HepG2 (cell line): ENCODE measurements around the gene NDST1. TPM values are rescaled to one million over a fixed set of nuclear protein-coding genes. Genes with fewer than 3 reads are reported as not detected.
A peak's percentile ranks its signal among the peaks of the same experiment; 100 is the strongest.

Source experiments
- ASH2L ChIP-seq: fragments of 300-600, 200-600 bp; sonication (generic); IDR thresholded peaks from 2 replicates; pipeline ENCODE4 v1.7.0; 2017; ENCODE audit warnings: low read depth, mild to moderate bottlenecking, moderate library complexity, mixed read lengths, low read length; ENCODE audit not compliant: insufficient read length
- ATF7 ChIP-seq, 2 experiments: fragments of 450-650 bp in 1 of 2; sonication (generic) in 1 of 2; formaldehyde crosslinking in 1 of 2; IDR thresholded peaks; 2 replicates each; pipeline versions ENCODE4 v1.4.0 to v1.6.1; 2016 to 2020; ENCODE audit warnings: antibody characterized with exemption in 1 of 2, mild to moderate bottlenecking in 1 of 2, missing genetic modification reagents in 1 of 2
- BRD4 ChIP-seq: sonication (generic); formaldehyde crosslinking; IDR thresholded peaks from 2 replicates; pipeline ENCODE4 v1.4.0; 2020; ENCODE audit warnings: missing genetic modification reagents
- HOXA3 ChIP-seq: sonication (generic); formaldehyde crosslinking; IDR thresholded peaks from 2 replicates; pipeline ENCODE4 v1.5.0; 2020; ENCODE audit warnings: missing genetic modification reagents
- MED13 ChIP-seq: sonication (generic); formaldehyde crosslinking; IDR thresholded peaks from 2 replicates; pipeline ENCODE4 v1.5.0; 2020; ENCODE audit warnings: missing genetic modification reagents
- MIER2 ChIP-seq: IDR thresholded peaks from 2 replicates; pipeline ENCODE4 v1.6.1; 2016; ENCODE audit warnings: missing biosample characterization, missing genetic modification reagents
- MTA1 ChIP-seq: sonication (generic); formaldehyde crosslinking; IDR thresholded peaks from 2 replicates; pipeline ENCODE4 v1.4.0; 2020; ENCODE audit warnings: missing genetic modification reagents, mild to moderate bottlenecking, borderline replicate concordance
- NR2F2 ChIP-seq: IDR thresholded peaks from 2 replicates; pipeline ENCODE4 v1.6.1; 2012; ENCODE audit warnings: low read depth, inconsistent platforms, borderline replicate concordance
- PTBP1 ChIP-seq: fragments of 200-400 bp; formaldehyde crosslinking; IDR thresholded peaks from 2 replicates; pipeline ENCODE4 v1.6.1; 2018; ENCODE audit warnings: low read length, low read depth; ENCODE audit not compliant: poor library complexity, severe bottlenecking
- TAF1 ChIP-seq: sonication (generic); formaldehyde crosslinking; IDR thresholded peaks from 2 replicates; pipeline ENCODE4 v1.4.0; 2020; ENCODE audit warnings: missing genetic modification reagents
- TEAD2 ChIP-seq: sonication (generic); formaldehyde crosslinking; IDR thresholded peaks from 2 replicates; pipeline ENCODE4 v1.9.0; 2021; ENCODE audit warnings: missing genetic modification reagents
- ZBTB43 ChIP-seq: sonication (generic); formaldehyde crosslinking; conservative IDR thresholded peaks from 2 replicates; pipeline ENCODE4 v1.4.0; 2020; ENCODE audit warnings: missing genetic modification reagents
- ZKSCAN1 ChIP-seq: fragments of 150-350 bp; IDR thresholded peaks from 2 replicates; pipeline ENCODE4 v1.6.1; 2014; ENCODE audit warnings: low read length
- ZNF496 ChIP-seq: sonication (generic); formaldehyde crosslinking; IDR thresholded peaks from 2 replicates; pipeline ENCODE4 v1.8.1; 2023; ENCODE audit warnings: mild to moderate bottlenecking, moderate library complexity, missing genetic modification reagents; ENCODE audit not compliant: insufficient replicate concordance
- ZNF556 ChIP-seq: sonication (generic); formaldehyde crosslinking; IDR thresholded peaks from 2 replicates; pipeline ENCODE4 v1.4.0; 2020; ENCODE audit warnings: mild to moderate bottlenecking, missing genetic modification reagents, borderline replicate concordance
- ZNF652 ChIP-seq: IDR thresholded peaks from 2 replicates; pipeline ENCODE4 v1.6.1; 2016; ENCODE audit warnings: low read depth, borderline replicate concordance
- ZNF670 ChIP-seq: sonication (generic); formaldehyde crosslinking; IDR thresholded peaks from 2 replicates; pipeline ENCODE4 v1.8.0; 2022; ENCODE audit warnings: mild to moderate bottlenecking, missing genetic modification reagents, borderline replicate concordance
- ZNF7 ChIP-seq: IDR thresholded peaks from 2 replicates; pipeline ENCODE4 v1.6.1; 2016; ENCODE audit warnings: missing biosample characterization, missing genetic modification reagents
- ZNF724P ChIP-seq: sonication (generic); formaldehyde crosslinking; IDR thresholded peaks from 2 replicates; pipeline ENCODE4 v1.8.0; 2022; ENCODE audit warnings: missing genetic modification reagents, borderline replicate concordance
- ZNF781 ChIP-seq: sonication (generic); formaldehyde crosslinking; IDR thresholded peaks from 2 replicates; pipeline ENCODE4 v1.5.1; 2020; ENCODE audit warnings: borderline replicate concordance, mild to moderate bottlenecking, missing genetic modification reagents; ENCODE audit errors: not compliant biosample characterization
- ZNF790 ChIP-seq: sonication (generic); formaldehyde crosslinking; IDR thresholded peaks from 2 replicates; pipeline ENCODE4 v1.8.0; 2022; ENCODE audit warnings: missing genetic modification reagents, mild to moderate bottlenecking, borderline replicate concordance
- ZNF878 ChIP-seq: sonication (generic); formaldehyde crosslinking; IDR thresholded peaks from 2 replicates; pipeline ENCODE4 v1.8.1; 2023; ENCODE audit warnings: mild to moderate bottlenecking, missing genetic modification reagents, moderate library complexity
- ZSCAN21 ChIP-seq: sonication (generic); formaldehyde crosslinking; IDR thresholded peaks from 2 replicates; pipeline ENCODE4 v1.8.0; 2022; ENCODE audit warnings: mild to moderate bottlenecking, missing genetic modification reagents, moderate library complexity, borderline replicate concordance
- ZSCAN5A ChIP-seq: sonication (generic); formaldehyde crosslinking; IDR thresholded peaks from 2 replicates; pipeline ENCODE4 v1.8.0; 2022; ENCODE audit warnings: mild to moderate bottlenecking, missing genetic modification reagents, borderline replicate concordance
- polyA plus RNA-seq, 8 experiments: library from polyadenylated mRNA; depleted of rRNA in 3 of 8; stranded (reverse) in 7 of 8; unstranded in 1 of 8; fragments of >200 nt; fragmentation: Illumina TruSeq in 4 of 8; extraction: Trizol in 4 of 8; gene quantifications; 2 replicates each; pipeline versions ENCODE4 v1.2.1 to v1.2.3, GENCODE V29; 2011 to 2016; ENCODE audit warnings: low read depth in 4 of 8, missing spikeins in 1 of 8, mixed read lengths in 1 of 8; ENCODE audit not compliant: insufficient read depth in 1 of 8
- total RNA-seq, 5 experiments: library from RNA; depleted of rRNA; stranded (reverse); fragments of >200 nt; fragmentation: Illumina TruSeq; extraction: Trizol; gene quantifications; 2 replicates each; pipeline ENCODE4 v1.2.3, GENCODE V29; 2016; ENCODE audit warnings: low read depth in 1 of 5
- TF ChIP-seq, protein P1 (sequence below): sonication (generic); formaldehyde crosslinking; IDR thresholded peaks from 2 replicates; pipeline ENCODE4 v1.4.0; 2020; ENCODE audit warnings: missing genetic modification reagents, borderline replicate concordance

Gene NDST1
- total and polyA plus RNA-seq, 2 of the 13 experiments (the other 11 are each of a cell fraction or from before 2014, with no cell fraction given) = 23.8 to 26.2 TPM

DNA sequence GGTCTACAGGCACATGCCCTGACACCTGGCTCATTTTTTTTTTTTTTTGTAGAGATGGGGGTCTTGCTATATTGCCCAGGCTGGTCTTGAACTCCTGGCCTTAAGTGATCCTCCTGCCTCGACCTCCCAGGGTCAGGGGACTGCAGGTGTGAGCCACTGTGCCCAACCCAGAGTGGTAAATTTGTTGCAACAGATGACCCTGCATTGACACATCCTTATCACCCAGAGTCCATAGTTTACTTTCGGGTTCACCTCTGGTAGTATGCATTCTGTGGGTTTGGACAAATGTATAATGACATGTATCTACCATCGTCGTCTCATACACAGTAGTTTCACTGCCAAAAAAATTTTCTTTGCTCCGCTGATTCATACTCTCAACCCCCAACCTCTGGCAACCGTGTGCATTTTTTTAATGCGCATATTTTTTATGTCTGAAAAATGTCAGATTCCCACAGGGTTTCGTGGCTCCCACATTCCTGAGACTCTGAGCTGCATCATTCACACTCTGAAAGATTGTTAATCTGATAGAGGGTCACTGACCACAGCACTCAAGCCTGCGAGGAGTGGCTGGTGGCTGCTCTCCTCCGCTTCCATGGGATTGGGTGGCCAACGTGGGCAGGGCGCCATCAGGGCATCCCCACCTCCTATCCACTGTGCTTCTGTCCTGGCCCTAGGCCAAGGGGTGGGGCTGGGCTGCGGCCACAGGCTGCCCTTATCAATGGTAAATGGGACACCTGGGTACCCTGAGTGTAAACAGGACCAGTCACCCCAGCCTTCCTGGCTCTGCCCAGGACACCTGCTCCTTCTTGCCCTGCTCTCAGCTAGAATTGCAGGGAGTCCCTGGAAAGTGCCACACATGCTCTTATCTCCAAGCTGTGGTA lies 9.6 kb downstream of the NDST1 start (continued):
- TF ChIP-seq ZNF496 (CRISPR knock-in tag) (no peak), ZSCAN5A (CRISPR knock-in tag) (no peak), ATF7 (IDR thresholded peaks at IDR 0.05) (no peak), ATF7 (CRISPR knock-in tag; IDR thresholded peaks at IDR 0.05) (no peak), ZNF724P (CRISPR knock-in tag) (no peak), ZBTB43 (CRISPR knock-in tag) (peak; percentile 67), MIER2 (no peak), ASH2L (peak; percentile 52), TAF1 (no peak), MED13 (no peak), PTBP1 (no peak), BRD4 (CRISPR knock-in tag) (no peak), TEAD2 (CRISPR knock-in tag) (no peak), HOXA3 (CRISPR knock-in tag) (peak; percentile 69), ZNF790 (CRISPR knock-in tag) (no peak), ZNF556 (CRISPR knock-in tag) (no peak), ZNF670 (CRISPR knock-in tag) (no peak), NR2F2 (peak; percentile 87), ZKSCAN1 (peak; percentile 35; the same call in 1 of the 2 replicates), ZNF878 (CRISPR knock-in tag) (no peak), MTA1 (CRISPR knock-in tag) (peak; percentile 63; the same call in 1 of the 2 replicates), ZNF7 (CRISPR knock-in tag) (no peak), ZSCAN21 (CRISPR knock-in tag) (no peak), ZNF652 (CRISPR knock-in tag) (peak; percentile 27; the same call in 1 of the 2 replicates), ZNF781 (CRISPR knock-in tag) (no peak)
- TF ChIP-seq, protein P1, sequence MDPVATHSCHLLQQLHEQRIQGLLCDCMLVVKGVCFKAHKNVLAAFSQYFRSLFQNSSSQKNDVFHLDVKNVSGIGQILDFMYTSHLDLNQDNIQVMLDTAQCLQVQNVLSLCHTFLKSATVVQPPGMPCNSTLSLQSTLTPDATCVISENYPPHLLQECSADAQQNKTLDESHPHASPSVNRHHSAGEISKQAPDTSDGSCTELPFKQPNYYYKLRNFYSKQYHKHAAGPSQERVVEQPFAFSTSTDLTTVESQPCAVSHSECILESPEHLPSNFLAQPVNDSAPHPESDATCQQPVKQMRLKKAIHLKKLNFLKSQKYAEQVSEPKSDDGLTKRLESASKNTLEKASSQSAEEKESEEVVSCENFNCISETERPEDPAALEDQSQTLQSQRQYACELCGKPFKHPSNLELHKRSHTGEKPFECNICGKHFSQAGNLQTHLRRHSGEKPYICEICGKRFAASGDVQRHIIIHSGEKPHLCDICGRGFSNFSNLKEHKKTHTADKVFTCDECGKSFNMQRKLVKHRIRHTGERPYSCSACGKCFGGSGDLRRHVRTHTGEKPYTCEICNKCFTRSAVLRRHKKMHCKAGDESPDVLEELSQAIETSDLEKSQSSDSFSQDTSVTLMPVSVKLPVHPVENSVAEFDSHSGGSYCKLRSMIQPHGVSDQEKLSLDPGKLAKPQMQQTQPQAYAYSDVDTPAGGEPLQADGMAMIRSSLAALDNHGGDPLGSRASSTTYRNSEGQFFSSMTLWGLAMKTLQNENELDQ (CRISPR knock-in tag) = no peak
